ENCODE measurements around the gene NAV3. TPM values are rescaled to one million over a fixed set of nuclear protein-coding genes. Genes with fewer than 3 reads are reported as not detected.

The NAV3 gene
- total and polyA plus RNA-seq, 11 donors: 1.1 to 18.0 (median 5.8) TPM

- no peak overlapping the region for H3K27ac ChIP-seq
- H3K9me3 ChIP-seq: no peaks in the 10 kb centered on the region
- DNase-seq: no peak
- TF ChIP-seq, protein P1, sequence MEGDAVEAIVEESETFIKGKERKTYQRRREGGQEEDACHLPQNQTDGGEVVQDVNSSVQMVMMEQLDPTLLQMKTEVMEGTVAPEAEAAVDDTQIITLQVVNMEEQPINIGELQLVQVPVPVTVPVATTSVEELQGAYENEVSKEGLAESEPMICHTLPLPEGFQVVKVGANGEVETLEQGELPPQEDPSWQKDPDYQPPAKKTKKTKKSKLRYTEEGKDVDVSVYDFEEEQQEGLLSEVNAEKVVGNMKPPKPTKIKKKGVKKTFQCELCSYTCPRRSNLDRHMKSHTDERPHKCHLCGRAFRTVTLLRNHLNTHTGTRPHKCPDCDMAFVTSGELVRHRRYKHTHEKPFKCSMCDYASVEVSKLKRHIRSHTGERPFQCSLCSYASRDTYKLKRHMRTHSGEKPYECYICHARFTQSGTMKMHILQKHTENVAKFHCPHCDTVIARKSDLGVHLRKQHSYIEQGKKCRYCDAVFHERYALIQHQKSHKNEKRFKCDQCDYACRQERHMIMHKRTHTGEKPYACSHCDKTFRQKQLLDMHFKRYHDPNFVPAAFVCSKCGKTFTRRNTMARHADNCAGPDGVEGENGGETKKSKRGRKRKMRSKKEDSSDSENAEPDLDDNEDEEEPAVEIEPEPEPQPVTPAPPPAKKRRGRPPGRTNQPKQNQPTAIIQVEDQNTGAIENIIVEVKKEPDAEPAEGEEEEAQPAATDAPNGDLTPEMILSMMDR (IDR thresholded peaks at IDR 0.05): no peak
- TF ChIP-seq POLR2A (IDR thresholded peaks at IDR 0.05): no peak
- no peaks in the 10 kb centered on the region for H3K27me3 ChIP-seq
- no peak for ATAC-seq
- H3K4me3 ChIP-seq: no peak overlapping the region
- peaks cover 0 to 7% (median 0%) of the 10 kb centered on the region in 12 donors for H3K4me1 ChIP-seq
- WGBS, 4 donors: 75 to 88% (median 82%) methylated on average over 1 of the region's 1 CpG
- no peaks in the 10 kb centered on the region for H3K36me3 ChIP-seq
- intact Hi-C loops (cut with DNase I): loop anchor here in 7 of 10 donors (5.0 to 10.0 kb wide), 4 partner anchors 92 to 1172 kb away; no protein-coding TSS in a partner anchor
Observed at GRCh38 chr12:78002878-78003277, 172.2 kb downstream of the NAV3 start.

- H3K27ac ChIP-seq: no peak overlapping the region
- DNase-seq (no peak), ATAC-seq (no peak)
- peaks cover 0 to 5% (median 0%) of the 10 kb centered on the region in 12 donors for H3K4me1 ChIP-seq
- WGBS, 4 donors: 83 to 86% (median 84%) methylated on average over 3 of the region's 3 CpGs
- no peaks in the 10 kb centered on the region for H3K27me3 ChIP-seq
- H3K9me3 ChIP-seq: no peaks in the 10 kb centered on the region
- no peak overlapping the region for H3K4me3 ChIP-seq
- intact Hi-C loops (cut with DNase I): loop anchor here in 7 of 10 donors (5.0 to 10.0 kb wide), 4 partner anchors 90 to 1170 kb away; no protein-coding TSS in a partner anchor
- no peaks in the 10 kb centered on the region for H3K36me3 ChIP-seq
- TF ChIP-seq, protein P1 (IDR thresholded peaks at IDR 0.05): no peak
- no peak for TF ChIP-seq POLR2A (IDR thresholded peaks at IDR 0.05)
Observed at GRCh38 chr12:78004249-78005093, 173.8 kb downstream of the NAV3 start.

DNA sequence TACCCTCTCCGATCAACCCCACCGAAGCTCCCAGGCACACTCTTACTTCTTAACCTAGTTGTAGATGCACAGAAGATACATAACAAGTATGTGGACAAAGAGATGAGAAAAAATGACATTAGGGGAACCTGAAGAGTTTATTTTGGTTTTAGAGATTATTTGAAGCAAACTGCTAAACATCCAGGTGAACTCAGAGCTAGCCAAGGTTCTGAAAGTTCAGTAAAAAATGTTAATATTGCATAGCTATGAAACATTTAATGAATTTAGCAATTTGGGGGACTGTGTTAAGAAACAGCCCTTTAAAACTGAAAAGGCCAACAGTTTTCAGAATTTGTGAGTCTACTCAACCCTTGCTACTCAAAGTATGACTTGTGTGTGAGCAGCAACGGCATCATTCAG, 174.4 kb downstream of the NAV3 start:
- no peak overlapping the region for H3K4me3 ChIP-seq
- H3K9me3 ChIP-seq: no peaks in the 10 kb centered on the region
- intact Hi-C loops (cut with DNase I): loop anchor here in 4 of 10 donors (10.0 kb wide), 3 partner anchors 90 to 1170 kb away; no protein-coding TSS in a partner anchor
- DNase-seq (no peak), ATAC-seq (no peak)
- no peaks in the 10 kb centered on the region for H3K36me3 ChIP-seq
- no peak for TF ChIP-seq POLR2A (IDR thresholded peaks at IDR 0.05)
- TF ChIP-seq, protein P1 (IDR thresholded peaks at IDR 0.05): no peak
- H3K27me3 ChIP-seq: no peaks in the 10 kb centered on the region
- no peak overlapping the region for H3K27ac ChIP-seq
- 94 to 97% (median 95%) methylated on average over 3 of the region's 3 CpGs for WGBS, 4 donors
- no peaks in the 10 kb centered on the region for H3K4me1 ChIP-seq

DNA sequence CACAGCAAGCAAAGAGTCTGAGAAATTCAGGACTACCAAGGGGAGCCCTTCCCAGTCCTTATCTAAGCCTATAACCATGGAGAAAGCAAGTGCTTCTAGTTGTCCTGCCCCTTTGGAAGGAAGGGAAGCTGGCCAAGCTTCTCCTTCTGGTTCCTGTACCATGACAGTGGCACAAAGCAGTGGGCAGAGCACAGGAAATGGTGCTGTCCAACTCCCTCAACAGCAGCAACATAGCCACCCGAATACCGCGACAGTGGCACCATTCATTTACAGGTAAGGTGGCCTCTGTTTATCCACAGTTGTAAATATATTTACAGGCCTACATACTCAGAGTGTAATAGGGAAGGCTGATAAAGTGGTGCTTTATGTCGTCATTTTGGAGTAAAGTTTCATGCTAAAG, 176.5 kb downstream of the NAV3 start:
- intact Hi-C loops (cut with DNase I): loop anchor here in 4 of 10 donors (10.0 kb wide), 3 partner anchors 88 to 1168 kb away; no protein-coding TSS in a partner anchor
- no peak for DNase-seq
- Histone ChIP-seq H3K4me1 (no peaks in the 10 kb centered on the region), H3K27me3 (no peaks in the 10 kb centered on the region), H3K36me3 (no peaks in the 10 kb centered on the region), H3K9me3 (no peaks in the 10 kb centered on the region), H3K27ac (no peak overlapping the region), H3K4me3 (no peak overlapping the region)
- WGBS, 4 donors: 89 to 100% (median 91%) methylated on average over 4 of the region's 4 CpGs
- no peak for ATAC-seq
- TF ChIP-seq, protein P1 (IDR thresholded peaks at IDR 0.05): no peak
- TF ChIP-seq POLR2A (IDR thresholded peaks at IDR 0.05): no peak
